Measurements from ENCODE around the gene ESYT1. TPM values are rescaled to one million over a fixed set of nuclear protein-coding genes. Genes with fewer than 3 reads are reported as not detected.

Gene ESYT1
- total and polyA plus RNA-seq, 9 of the 15 experiments (the other 6 are each of a cell fraction or from before 2014, with no cell fraction given), result 132 to 420 (median 164) TPM

- TF ChIP-seq FOXJ2 (tag; IDR thresholded peaks at IDR 0.05), result 0 out of 2 replicates have a peak, but pooled peaks have one; percentile 39
Observed at GRCh38 chr12:56152756-56153677, 24.9 kb downstream of the ESYT1 start (continued).

DNA sequence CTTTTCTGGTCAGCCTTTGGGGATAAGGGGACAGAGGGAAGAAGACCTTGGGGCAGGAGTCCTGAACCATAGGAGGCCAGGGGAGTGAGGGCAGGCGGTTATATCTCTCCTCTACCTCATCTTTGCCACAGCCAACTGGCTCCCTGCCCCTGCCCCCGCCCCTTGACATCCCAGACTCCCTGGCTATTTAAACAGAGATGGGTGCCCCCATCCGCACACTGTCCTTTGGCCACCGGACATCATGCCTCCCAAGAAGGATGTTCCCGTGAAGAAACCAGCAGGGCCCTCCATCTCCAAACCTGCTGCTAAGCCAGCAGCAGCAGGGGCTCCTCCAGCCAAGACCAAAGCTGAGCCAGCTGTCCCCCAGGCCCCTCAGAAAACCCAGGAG is 25.6 kb downstream of the ESYT1 start:
- Histone ChIP-seq H3K4me3 (peak overlapping the region; percentile 55; the same call in 1 of the 2 replicates), H2AFZ (ENCODE audit: low read depth, low read length) (no peak overlapping the region), H3K79me2 (ENCODE audit: control insufficient read depth, insufficient read depth, low read length) (peaks cover 38% of the 10 kb centered on the region), H3K36me3 (ENCODE audit: control insufficient read depth, insufficient read depth, low read length) (peaks cover 24% of the 10 kb centered on the region; the same call in 2 of the 3 replicates), H3K9me3 (replicated peaks; ENCODE audit: control insufficient read depth, insufficient read depth, low read depth, low read length) (no peaks in the 10 kb centered on the region), H3K9me1 (ENCODE audit: control insufficient read depth, insufficient read depth, low read length) (no peaks in the 10 kb centered on the region), H4K20me1 (replicated peaks; ENCODE audit: control insufficient read depth, insufficient read depth, low read length) (no peaks in the 10 kb centered on the region), H3K4me1 (replicated peaks in 1 of 2; ENCODE audit: control insufficient read depth in 2 of 2, insufficient read depth in 2 of 2, low read length in 2 of 2) (peaks cover 38 to 45% of the 10 kb centered on the region in 2 experiments; a peak in 4 of 5 replicates), H3K4me2 (ENCODE audit: insufficient read depth, low read length) (peak overlapping the region; percentile 91), H3K9ac (ENCODE audit: insufficient read depth in 1 of 2, low read depth in 2 of 2, low read length in 2 of 2) (peak overlapping the region; percentile 88 to 91), H3K27ac (ENCODE audit: extremely low read depth, low read depth, low read length) (peak overlapping the region; percentile 96), H3K27me3 (ENCODE audit: control insufficient read depth in 2 of 2, insufficient read depth in 2 of 2, low read length in 2 of 2) (no peaks in the 10 kb centered on the region)
- DNase-seq (ENCODE audit: extremely low read depth in 1 of 4, low spot score in 3 of 4), result no peak
- no TSS peak for BruUV-seq (replicated peaks)
- intact Hi-C loops (cut with micrococcal nuclease) (no loop called here), in situ Hi-C loops (cut with MboI) (no loop called here)
- no peak for ATAC-seq
- FAIRE-seq, result no peak
- 54% methylated on average over 5 of the region's 5 CpGs for WGBS (ENCODE audit: insufficient coverage, low coverage, missing lambda C conversion rate)
- ChIA-PET CTCF (ENCODE audit: low intra/inter-chr PET ratio) (no interaction called here), POLR2A (interaction anchor here (0.6 to 3.2 kb wide), 6 partner anchors 9 to 36 kb away, joined by 3 to 16 read pairs (median 6); partner anchors contain the start of gene ZC3H10)
- TF ChIP-seq TEAD4 (IDR thresholded peaks at IDR 0.05; ENCODE audit: low read length), result no peak
- TF ChIP-seq TEAD4 (CRISPR knock-in tag; IDR thresholded peaks at IDR 0.05; ENCODE audit: borderline replicate concordance), result 0 out of 2 replicates have a peak, but pooled peaks have one; percentile 4
- no peak for TF ChIP-seq ZNF146 (CRISPR knock-in tag; IDR thresholded peaks at IDR 0.05; ENCODE audit: unreplicated experiment)

All from K562 (cell line).